Measurements from ENCODE around the gene INHBE. TPM values are rescaled to one million over a fixed set of nuclear protein-coding genes. Genes with fewer than 3 reads are reported as not detected.

The INHBE gene
- polyA plus RNA-seq, 1 donor from 2014 or later: 2.3 TPM

- Histone ChIP-seq H3K9me2 (ENCODE audit: insufficient read depth, low read length) (no peaks in the 10 kb centered on the region), H3K27me3 (ENCODE audit: insufficient read depth, low read depth, low read length) (no peaks in the 10 kb centered on the region), H3K27ac (ENCODE audit: low read length) (peak overlapping the region; percentile 72), H3K9me3 (ENCODE audit: low read length) (no peaks in the 10 kb centered on the region), H2AFZ (ENCODE audit: low read depth, low read length) (peak overlapping the region; percentile 77), H3K79me2 (replicated peaks; ENCODE audit: insufficient read depth, low read length) (peaks cover 14% of the 10 kb centered on the region), H4K20me1 (ENCODE audit: insufficient read depth) (no peaks in the 10 kb centered on the region), H3K4me3 (ENCODE audit: low read length) (peak overlapping the region; percentile 68), H3K4me2 (ENCODE audit: low read length) (peak overlapping the region; percentile 91), H3K9ac (ENCODE audit: low read length) (peak overlapping the region; percentile 77), H3K36me3 (ENCODE audit: insufficient read depth, low read length) (no peaks in the 10 kb centered on the region), H3F3A (ENCODE audit: insufficient read depth, low read length, poor library complexity, severe bottlenecking) (no peaks in the 10 kb centered on the region)
- no peak for TF ChIP-seq RAD21 (conservative IDR thresholded peaks at IDR 0.05)
- TF ChIP-seq POLR2AphosphoS5 (IDR thresholded peaks at IDR 0.05): no peak
- TF ChIP-seq MXI1 (conservative IDR thresholded peaks at IDR 0.05; ENCODE audit: poor library complexity, severe bottlenecking): no peak
- no peak for TF ChIP-seq TAF1 (IDR thresholded peaks at IDR 0.05; ENCODE audit: low read depth)
- no peak for TF ChIP-seq EZH2 (IDR thresholded peaks at IDR 0.05; ENCODE audit: borderline replicate concordance, insufficient read depth, low read length, poor library complexity, severe bottlenecking)
- TF ChIP-seq EP300 (conservative IDR thresholded peaks at IDR 0.05; ENCODE audit: poor library complexity, severe bottlenecking): no peak
- no peak for TF ChIP-seq REST (IDR thresholded peaks at IDR 0.05; ENCODE audit: borderline replicate concordance)
- TF ChIP-seq, protein P1, sequence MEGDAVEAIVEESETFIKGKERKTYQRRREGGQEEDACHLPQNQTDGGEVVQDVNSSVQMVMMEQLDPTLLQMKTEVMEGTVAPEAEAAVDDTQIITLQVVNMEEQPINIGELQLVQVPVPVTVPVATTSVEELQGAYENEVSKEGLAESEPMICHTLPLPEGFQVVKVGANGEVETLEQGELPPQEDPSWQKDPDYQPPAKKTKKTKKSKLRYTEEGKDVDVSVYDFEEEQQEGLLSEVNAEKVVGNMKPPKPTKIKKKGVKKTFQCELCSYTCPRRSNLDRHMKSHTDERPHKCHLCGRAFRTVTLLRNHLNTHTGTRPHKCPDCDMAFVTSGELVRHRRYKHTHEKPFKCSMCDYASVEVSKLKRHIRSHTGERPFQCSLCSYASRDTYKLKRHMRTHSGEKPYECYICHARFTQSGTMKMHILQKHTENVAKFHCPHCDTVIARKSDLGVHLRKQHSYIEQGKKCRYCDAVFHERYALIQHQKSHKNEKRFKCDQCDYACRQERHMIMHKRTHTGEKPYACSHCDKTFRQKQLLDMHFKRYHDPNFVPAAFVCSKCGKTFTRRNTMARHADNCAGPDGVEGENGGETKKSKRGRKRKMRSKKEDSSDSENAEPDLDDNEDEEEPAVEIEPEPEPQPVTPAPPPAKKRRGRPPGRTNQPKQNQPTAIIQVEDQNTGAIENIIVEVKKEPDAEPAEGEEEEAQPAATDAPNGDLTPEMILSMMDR (IDR thresholded peaks at IDR 0.05; ENCODE audit: poor library complexity, severe bottlenecking): no peak
- TF ChIP-seq SMC3 (conservative IDR thresholded peaks at IDR 0.05; ENCODE audit: poor library complexity): no peak
Observed at GRCh38 chr12:57431654-57432188, 23.4 kb upstream of the INHBE start.

DNA sequence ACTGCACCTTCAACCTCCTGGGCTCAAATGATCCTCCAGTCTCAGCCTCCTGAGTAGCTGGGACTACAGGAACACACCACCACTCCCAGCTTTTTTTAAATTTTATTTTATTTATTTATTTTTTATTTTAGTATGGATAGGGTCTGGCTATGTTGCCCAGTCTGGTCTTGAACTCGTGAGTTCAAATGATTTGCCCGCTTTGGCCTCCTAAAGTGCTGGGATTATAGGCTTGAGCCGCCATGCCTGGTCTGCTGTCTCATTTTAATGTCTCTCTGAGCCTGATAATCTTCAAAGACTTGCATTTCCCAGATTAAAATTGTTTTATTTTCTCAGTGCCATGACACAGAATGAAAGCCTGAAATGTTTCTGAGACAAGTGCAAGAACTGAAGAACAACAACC lies 21.7 kb upstream of the INHBE start:
- no peak for TF ChIP-seq RAD21 (conservative IDR thresholded peaks at IDR 0.05)
- TF ChIP-seq, protein P1 (IDR thresholded peaks at IDR 0.05; ENCODE audit: poor library complexity, severe bottlenecking): no peak
- TF ChIP-seq EZH2 (IDR thresholded peaks at IDR 0.05; ENCODE audit: borderline replicate concordance, insufficient read depth, low read length, poor library complexity, severe bottlenecking): no peak
- no peak for TF ChIP-seq SMC3 (conservative IDR thresholded peaks at IDR 0.05; ENCODE audit: poor library complexity)
- TF ChIP-seq POLR2AphosphoS5 (IDR thresholded peaks at IDR 0.05): no peak
- no peak for TF ChIP-seq EP300 (conservative IDR thresholded peaks at IDR 0.05; ENCODE audit: poor library complexity, severe bottlenecking)
- Histone ChIP-seq H2AFZ (ENCODE audit: low read depth, low read length) (no peak overlapping the region), H4K20me1 (ENCODE audit: insufficient read depth) (no peaks in the 10 kb centered on the region), H3K9me3 (ENCODE audit: low read length) (no peaks in the 10 kb centered on the region), H3K9me2 (ENCODE audit: insufficient read depth, low read length) (no peaks in the 10 kb centered on the region), H3K27ac (ENCODE audit: low read length) (no peak overlapping the region), H3K27me3 (ENCODE audit: insufficient read depth, low read depth, low read length) (no peaks in the 10 kb centered on the region), H3K79me2 (replicated peaks; ENCODE audit: insufficient read depth, low read length) (peaks cover 14% of the 10 kb centered on the region), H3K4me2 (ENCODE audit: low read length) (no peak overlapping the region), H3K36me3 (ENCODE audit: insufficient read depth, low read length) (no peaks in the 10 kb centered on the region), H3F3A (ENCODE audit: insufficient read depth, low read length, poor library complexity, severe bottlenecking) (no peaks in the 10 kb centered on the region), H3K9ac (ENCODE audit: low read length) (no peak overlapping the region), H3K4me3 (ENCODE audit: low read length) (no peak overlapping the region)

All from neural cell (in vitro differentiated cells).